WTC11 (cell line): ENCODE results near the gene MSLN. TPM values are rescaled to one million over a fixed set of nuclear protein-coding genes. Genes with fewer than 3 reads are reported as not detected.
A peak's percentile ranks its signal among the peaks of the same experiment; 100 is the strongest.

Source experiments
- ATAC-seq: fragments of 200-7000 bp; cut with Tn5 transposase; 2 replicates; pipeline ENCODE4 v1.10.0; 2021; ENCODE audit warnings: mild to moderate bottlenecking, moderate library complexity
- CTCF ChIA-PET: fragments of 300-600 bp; sonication (Branson Sonifier 250); formaldehyde crosslinking; loops from one replicate; lab custom pipeline; 2021; ENCODE audit warnings: antibody characterized with exemption; lab: Charles Lee
- POLR2A ChIA-PET: fragments of 350-600 bp; sonication (Branson Sonifier 250); formaldehyde crosslinking; loops from one replicate; lab custom pipeline; 2021; ENCODE audit warnings: antibody characterized with exemption; lab: Charles Lee
- DNase-seq: peaks from one replicate; pipeline ENCODE4 v3.0.0; 2021; ENCODE audit warnings: low spot score
- H3K27ac Mint-ChIP-seq: 2 replicates; pipeline ENCODE4 v1.8.0; 2021; ENCODE audit warnings: mixed read lengths
- H3K27me3 Mint-ChIP-seq: 2 replicates; pipeline ENCODE4 v1.8.0; 2021; ENCODE audit warnings: low read depth, mild to moderate bottlenecking, moderate library complexity, mixed read lengths
- H3K36me3 Mint-ChIP-seq: 2 replicates; pipeline ENCODE4 v1.8.0; 2021; ENCODE audit warnings: mixed read lengths
- H3K4me1 Mint-ChIP-seq: 2 replicates; pipeline ENCODE4 v1.8.0; 2022; ENCODE audit warnings: mixed read lengths
- H3K4me3 Mint-ChIP-seq: 2 replicates; pipeline ENCODE4 v1.8.0; 2021; ENCODE audit warnings: mild to moderate bottlenecking, moderate library complexity, mixed read lengths
- H3K9me3 Mint-ChIP-seq: 2 replicates; pipeline ENCODE4 v1.8.0; 2021; ENCODE audit warnings: mixed read lengths
- EMX1 ChIP-seq: fragments of 250-450 bp; sonication (Bioruptor Pico); IDR thresholded peaks from 2 replicates; pipeline ENCODE4 v1.8.0; 2021; ENCODE audit warnings: mild to moderate bottlenecking
- ESRRA ChIP-seq: sonication (generic); formaldehyde crosslinking; IDR thresholded peaks from 2 replicates; pipeline ENCODE4 v1.8.1; 2022; ENCODE audit warnings: mild to moderate bottlenecking, missing genetic modification reagents, borderline replicate concordance
- GRHL2 ChIP-seq: fragments of 250-450 bp; sonication (Bioruptor Pico); IDR thresholded peaks from 2 replicates; pipeline ENCODE4 v1.8.0; 2022; ENCODE audit warnings: mild to moderate bottlenecking, moderate library complexity; ENCODE audit not compliant: insufficient replicate concordance, severe bottlenecking
- JAZF1 ChIP-seq: fragments of 250-450 bp; sonication (Bioruptor Pico); IDR thresholded peaks from 2 replicates; pipeline ENCODE4 v1.9.0; 2021; ENCODE audit warnings: moderate library complexity, mild to moderate bottlenecking, inconsistent platforms
- JUN ChIP-seq: sonication (generic); formaldehyde crosslinking; IDR thresholded peaks from 2 replicates; pipeline ENCODE4 v1.8.0; 2023; ENCODE audit warnings: mild to moderate bottlenecking, missing genetic modification reagents
- KAT7 ChIP-seq: sonication (generic); formaldehyde crosslinking; IDR thresholded peaks from 2 replicates; pipeline ENCODE4 v1.8.1; 2023; ENCODE audit warnings: missing genetic modification reagents, mild to moderate bottlenecking, borderline replicate concordance
- NR2C2 ChIP-seq: sonication (generic); formaldehyde crosslinking; IDR thresholded peaks from 2 replicates; pipeline ENCODE4 v1.8.0; 2022; ENCODE audit warnings: mild to moderate bottlenecking, missing genetic modification reagents
- RORB ChIP-seq: fragments of 250-450 bp; sonication (Bioruptor Pico); IDR thresholded peaks from 2 replicates; pipeline ENCODE4 v1.9.0; 2021; ENCODE audit warnings: mild to moderate bottlenecking
- SOX15 ChIP-seq: fragments of 250-450 bp; sonication (Bioruptor Pico); IDR thresholded peaks from 2 replicates; pipeline ENCODE4 v1.9.0; 2021; ENCODE audit warnings: mild to moderate bottlenecking
- ZBTB21 ChIP-seq: sonication (generic); formaldehyde crosslinking; IDR thresholded peaks from 2 replicates; pipeline ENCODE4 v1.8.1; 2023; ENCODE audit warnings: mild to moderate bottlenecking, missing genetic modification reagents, borderline replicate concordance
- ZNF121 ChIP-seq: sonication (generic); formaldehyde crosslinking; IDR thresholded peaks from 2 replicates; pipeline ENCODE4 v1.8.0; 2023; ENCODE audit warnings: missing genetic modification reagents
- ZNF396 ChIP-seq: fragments of 250-450 bp; sonication (Bioruptor Pico); IDR thresholded peaks from 2 replicates; pipeline ENCODE4 v1.8.0; 2021; ENCODE audit warnings: mild to moderate bottlenecking, moderate library complexity, borderline replicate concordance
- total RNA-seq: library from RNA; stranded (reverse); gene quantifications from 3 replicates; pipeline ENCODE4 v1.2.3, GENCODE V29; 2021
- TF ChIP-seq, protein P1 (sequence below): sonication (generic); formaldehyde crosslinking; IDR thresholded peaks from 2 replicates; pipeline ENCODE4 v1.8.0; 2023; ENCODE audit warnings: missing genetic modification reagents
- TF ChIP-seq, protein P2 (sequence below): sonication (generic); formaldehyde crosslinking; conservative IDR thresholded peaks from 2 replicates; pipeline ENCODE4 v1.8.1; 2022; ENCODE audit warnings: mild to moderate bottlenecking, missing genetic modification reagents
- TF ChIP-seq, protein P3 (sequence below): fragments of 200-600 bp; IDR thresholded peaks from 2 replicates; pipeline ENCODE4 v1.8.0; 2022; ENCODE audit warnings: antibody characterized with exemption
- TF ChIP-seq, protein P4 (sequence below): sonication (generic); formaldehyde crosslinking; IDR thresholded peaks from 2 replicates; pipeline ENCODE4 v1.8.0; 2022; ENCODE audit warnings: mild to moderate bottlenecking, missing genetic modification reagents
- TF ChIP-seq, protein P5 (sequence below): fragments of 250-450 bp; sonication (Bioruptor Pico); IDR thresholded peaks from 2 replicates; pipeline ENCODE4 v2.1.2; 2022; ENCODE audit warnings: mild to moderate bottlenecking, moderate library complexity
- TF ChIP-seq, protein P6 (sequence below): sonication (generic); formaldehyde crosslinking; IDR thresholded peaks from 2 replicates; pipeline ENCODE4 v1.8.0; 2022; ENCODE audit warnings: mild to moderate bottlenecking, missing genetic modification reagents

The MSLN gene
- total RNA-seq, 1 experiment from 2014 or later: 0.20 TPM

DNA sequence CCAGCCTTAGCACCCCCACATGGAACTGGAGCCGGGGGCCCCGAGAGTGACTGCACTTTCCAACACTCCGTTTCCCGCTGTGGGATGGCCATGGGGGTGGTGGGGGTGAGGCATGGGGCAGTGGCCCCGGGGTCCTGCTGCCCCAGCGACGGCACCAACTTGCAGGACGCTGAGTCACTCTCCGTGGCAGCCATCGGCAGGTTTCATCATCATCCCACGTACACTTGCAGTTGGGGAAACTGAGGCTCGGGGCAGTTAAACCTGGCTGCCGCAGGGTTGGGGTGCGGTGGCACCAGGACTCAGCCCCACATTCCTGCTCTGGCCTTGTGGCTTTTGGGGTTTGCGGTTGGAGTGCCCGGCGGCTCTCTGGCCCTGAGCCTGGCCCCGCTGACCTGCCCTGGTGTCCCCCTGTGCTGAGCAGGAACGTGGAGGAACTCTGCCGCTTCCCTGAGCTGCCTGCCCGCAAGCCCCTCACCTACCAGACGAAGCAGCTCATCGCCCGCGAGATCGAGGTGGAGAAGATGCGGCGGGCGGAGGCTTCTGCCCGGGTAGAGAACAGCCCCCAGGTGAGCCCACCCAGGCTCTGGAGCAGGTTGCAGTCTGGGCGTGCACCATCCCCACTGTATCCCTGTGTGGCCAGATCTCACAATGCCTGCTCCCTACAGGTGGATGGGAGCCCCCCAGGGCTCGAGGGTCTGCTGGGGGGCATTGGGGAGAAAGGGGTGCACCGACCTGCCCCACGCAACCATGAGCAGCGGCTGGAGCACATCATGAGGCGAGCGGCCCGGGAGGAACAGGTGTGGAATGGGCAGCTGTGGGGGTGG is 36.0 kb downstream of the MSLN start:
- Mint-ChIP-seq H3K36me3 (peaks cover 14% of the 10 kb centered on the region), H3K27me3 (peaks cover 6% of the 10 kb centered on the region), H3K27ac (no peak overlapping the region), H3K9me3 (no peaks in the 10 kb centered on the region), H3K4me1 (no peaks in the 10 kb centered on the region), H3K4me3 (no peak overlapping the region)
- no peak for TF ChIP-seq NR2C2
- no peak for TF ChIP-seq JAZF1 (CRISPR knock-in tag)
- TF ChIP-seq RORB (CRISPR knock-in tag): no peak
- no peak for TF ChIP-seq EMX1
- TF ChIP-seq ESRRA (CRISPR knock-in tag): no peak
- TF ChIP-seq, protein P1, sequence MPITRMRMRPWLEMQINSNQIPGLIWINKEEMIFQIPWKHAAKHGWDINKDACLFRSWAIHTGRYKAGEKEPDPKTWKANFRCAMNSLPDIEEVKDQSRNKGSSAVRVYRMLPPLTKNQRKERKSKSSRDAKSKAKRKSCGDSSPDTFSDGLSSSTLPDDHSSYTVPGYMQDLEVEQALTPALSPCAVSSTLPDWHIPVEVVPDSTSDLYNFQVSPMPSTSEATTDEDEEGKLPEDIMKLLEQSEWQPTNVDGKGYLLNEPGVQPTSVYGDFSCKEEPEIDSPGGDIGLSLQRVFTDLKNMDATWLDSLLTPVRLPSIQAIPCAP (CRISPR knock-in tag): no peak
- no peak for TF ChIP-seq KAT7 (CRISPR knock-in tag)
- no peak for TF ChIP-seq ZNF121 (CRISPR knock-in tag)
- TF ChIP-seq, protein P2, sequence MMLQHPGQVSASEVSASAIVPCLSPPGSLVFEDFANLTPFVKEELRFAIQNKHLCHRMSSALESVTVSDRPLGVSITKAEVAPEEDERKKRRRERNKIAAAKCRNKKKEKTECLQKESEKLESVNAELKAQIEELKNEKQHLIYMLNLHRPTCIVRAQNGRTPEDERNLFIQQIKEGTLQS (CRISPR knock-in tag): no peak
- no peak for TF ChIP-seq ZNF396
- ChIA-PET CTCF (interaction anchor here (1.1 to 1.6 kb wide), 2 partner anchors 12 to 84 kb away, joined by 3 read pairs; no protein-coding TSS in a partner anchor), POLR2A (interaction anchor here (1.3 kb wide), 1 partner anchor 8 kb away, joined by 3 read pairs; the partner anchor contains the start of genes CHTF18 and RPUSD1)
- ATAC-seq (no peak), DNase-seq (no peak)

DNA sequence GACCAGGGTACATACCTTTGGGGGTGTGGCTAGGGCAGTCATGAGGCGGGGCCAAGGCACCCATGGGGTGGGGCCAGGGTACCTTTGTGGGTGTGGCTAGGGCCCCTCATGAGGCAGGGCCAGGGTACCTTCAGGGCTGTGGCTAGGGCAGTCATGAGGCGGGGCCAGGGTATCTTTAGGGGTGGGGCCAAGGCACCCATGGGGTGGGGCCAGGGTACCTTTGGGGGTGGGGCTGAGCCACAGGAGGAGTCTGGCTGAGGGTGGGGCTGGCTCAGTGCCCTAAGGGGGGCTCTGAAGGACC is 36.5 kb downstream of the MSLN start:
- H3K36me3 Mint-ChIP-seq: peaks cover 10% of the 10 kb centered on the region
- CTCF ChIA-PET: no interaction called here
- H3K27ac Mint-ChIP-seq: no peak overlapping the region
- no peaks in the 10 kb centered on the region for H3K9me3 Mint-ChIP-seq
- H3K4me1 Mint-ChIP-seq: no peaks in the 10 kb centered on the region
- POLR2A ChIA-PET: interaction anchor here (1.3 kb wide), 1 partner anchor 9 kb away, joined by 3 read pairs; the partner anchor contains the start of genes CHTF18 and RPUSD1
- peak; percentile 75 for ATAC-seq
- no peak overlapping the region for H3K4me3 Mint-ChIP-seq
- peaks cover 12% of the 10 kb centered on the region for H3K27me3 Mint-ChIP-seq
- peak; percentile 74 for DNase-seq
- TF ChIP-seq ZBTB21 (CRISPR knock-in tag): no peak
- TF ChIP-seq, all 79 proteins: peak for 0

DNA sequence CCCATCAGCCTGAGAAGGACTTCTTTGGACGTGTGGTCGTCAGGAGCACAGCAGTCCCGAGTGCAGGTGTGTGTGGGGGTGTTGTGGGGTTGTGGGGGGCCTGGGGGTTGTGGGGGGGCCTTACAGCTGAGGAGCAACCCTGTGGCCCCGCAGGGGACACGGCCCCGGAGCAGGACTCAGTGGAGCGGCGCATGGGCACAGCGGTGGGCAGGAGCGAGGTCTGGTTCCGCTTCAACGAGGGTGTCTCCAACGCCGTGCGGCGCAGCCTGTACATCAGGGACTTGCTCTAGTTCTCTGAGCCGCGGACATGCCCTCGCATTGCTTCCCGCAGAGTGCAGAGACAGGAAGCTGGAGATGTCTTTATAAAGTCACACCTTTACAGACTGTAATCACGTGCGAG is 37.2 kb downstream of the MSLN start:
- Mint-ChIP-seq H3K4me1 (no peaks in the 10 kb centered on the region), H3K9me3 (no peaks in the 10 kb centered on the region), H3K27ac (no peak overlapping the region), H3K27me3 (peaks cover 18% of the 10 kb centered on the region), H3K36me3 (peaks cover 10% of the 10 kb centered on the region)
- POLR2A ChIA-PET: interaction anchor here (1.3 kb wide), 1 partner anchor 9 kb away, joined by 3 read pairs; the partner anchor contains the start of genes CHTF18 and RPUSD1
- no peak for DNase-seq
- CTCF ChIA-PET: no interaction called here
- ATAC-seq: no peak
- TF ChIP-seq JUN (CRISPR knock-in tag) (no peak), SOX15 (CRISPR knock-in tag) (no peak)
- TF ChIP-seq, protein P3, sequence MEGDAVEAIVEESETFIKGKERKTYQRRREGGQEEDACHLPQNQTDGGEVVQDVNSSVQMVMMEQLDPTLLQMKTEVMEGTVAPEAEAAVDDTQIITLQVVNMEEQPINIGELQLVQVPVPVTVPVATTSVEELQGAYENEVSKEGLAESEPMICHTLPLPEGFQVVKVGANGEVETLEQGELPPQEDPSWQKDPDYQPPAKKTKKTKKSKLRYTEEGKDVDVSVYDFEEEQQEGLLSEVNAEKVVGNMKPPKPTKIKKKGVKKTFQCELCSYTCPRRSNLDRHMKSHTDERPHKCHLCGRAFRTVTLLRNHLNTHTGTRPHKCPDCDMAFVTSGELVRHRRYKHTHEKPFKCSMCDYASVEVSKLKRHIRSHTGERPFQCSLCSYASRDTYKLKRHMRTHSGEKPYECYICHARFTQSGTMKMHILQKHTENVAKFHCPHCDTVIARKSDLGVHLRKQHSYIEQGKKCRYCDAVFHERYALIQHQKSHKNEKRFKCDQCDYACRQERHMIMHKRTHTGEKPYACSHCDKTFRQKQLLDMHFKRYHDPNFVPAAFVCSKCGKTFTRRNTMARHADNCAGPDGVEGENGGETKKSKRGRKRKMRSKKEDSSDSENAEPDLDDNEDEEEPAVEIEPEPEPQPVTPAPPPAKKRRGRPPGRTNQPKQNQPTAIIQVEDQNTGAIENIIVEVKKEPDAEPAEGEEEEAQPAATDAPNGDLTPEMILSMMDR: no peak
- TF ChIP-seq, all 79 proteins: peak for 0
- H3K4me3 Mint-ChIP-seq: no peak overlapping the region

DNA sequence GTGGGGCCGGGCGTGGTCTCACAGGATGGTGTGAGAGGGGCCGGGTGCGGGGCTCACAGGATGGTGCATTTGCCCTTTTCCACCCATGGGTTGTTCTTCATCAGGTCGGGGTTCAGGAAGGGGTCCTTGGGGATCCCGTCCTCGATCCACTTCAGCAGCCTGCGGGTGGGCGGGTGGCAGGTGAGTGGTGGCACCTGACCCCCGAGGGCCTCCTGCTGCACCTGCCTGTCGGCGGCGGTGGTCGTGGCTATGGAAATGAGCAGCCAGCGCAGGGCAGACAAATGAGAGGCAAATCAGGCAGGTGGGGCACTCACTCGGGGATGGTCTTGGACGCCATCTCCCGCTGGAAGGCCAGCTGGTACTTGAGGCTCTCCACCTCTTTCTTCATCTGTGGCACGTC is 38.1 kb downstream of the MSLN start:
- DNase-seq (no peak), ATAC-seq (no peak)
- Mint-ChIP-seq H3K36me3 (peaks cover 10% of the 10 kb centered on the region), H3K27me3 (peaks cover 27% of the 10 kb centered on the region), H3K9me3 (no peaks in the 10 kb centered on the region), H3K4me3 (no peak overlapping the region), H3K27ac (no peak overlapping the region), H3K4me1 (no peaks in the 10 kb centered on the region)
- POLR2A ChIA-PET: interaction anchor here (1.0 kb wide), 1 partner anchor 14 kb away, joined by 3 read pairs; no protein-coding TSS in a partner anchor
- CTCF ChIA-PET: interaction anchor here (3.6 kb wide), 1 partner anchor 13 kb away, joined by 17 read pairs; no protein-coding TSS in a partner anchor
- TF ChIP-seq, protein P4, sequence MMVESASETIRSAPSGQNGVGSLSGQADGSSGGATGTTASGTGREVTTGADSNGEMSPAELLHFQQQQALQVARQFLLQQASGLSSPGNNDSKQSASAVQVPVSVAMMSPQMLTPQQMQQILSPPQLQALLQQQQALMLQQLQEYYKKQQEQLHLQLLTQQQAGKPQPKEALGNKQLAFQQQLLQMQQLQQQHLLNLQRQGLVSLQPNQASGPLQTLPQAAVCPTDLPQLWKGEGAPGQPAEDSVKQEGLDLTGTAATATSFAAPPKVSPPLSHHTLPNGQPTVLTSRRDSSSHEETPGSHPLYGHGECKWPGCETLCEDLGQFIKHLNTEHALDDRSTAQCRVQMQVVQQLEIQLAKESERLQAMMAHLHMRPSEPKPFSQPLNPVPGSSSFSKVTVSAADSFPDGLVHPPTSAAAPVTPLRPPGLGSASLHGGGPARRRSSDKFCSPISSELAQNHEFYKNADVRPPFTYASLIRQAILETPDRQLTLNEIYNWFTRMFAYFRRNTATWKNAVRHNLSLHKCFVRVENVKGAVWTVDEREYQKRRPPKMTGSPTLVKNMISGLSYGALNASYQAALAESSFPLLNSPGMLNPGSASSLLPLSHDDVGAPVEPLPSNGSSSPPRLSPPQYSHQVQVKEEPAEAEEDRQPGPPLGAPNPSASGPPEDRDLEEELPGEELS: no peak
- TF ChIP-seq, protein P5, sequence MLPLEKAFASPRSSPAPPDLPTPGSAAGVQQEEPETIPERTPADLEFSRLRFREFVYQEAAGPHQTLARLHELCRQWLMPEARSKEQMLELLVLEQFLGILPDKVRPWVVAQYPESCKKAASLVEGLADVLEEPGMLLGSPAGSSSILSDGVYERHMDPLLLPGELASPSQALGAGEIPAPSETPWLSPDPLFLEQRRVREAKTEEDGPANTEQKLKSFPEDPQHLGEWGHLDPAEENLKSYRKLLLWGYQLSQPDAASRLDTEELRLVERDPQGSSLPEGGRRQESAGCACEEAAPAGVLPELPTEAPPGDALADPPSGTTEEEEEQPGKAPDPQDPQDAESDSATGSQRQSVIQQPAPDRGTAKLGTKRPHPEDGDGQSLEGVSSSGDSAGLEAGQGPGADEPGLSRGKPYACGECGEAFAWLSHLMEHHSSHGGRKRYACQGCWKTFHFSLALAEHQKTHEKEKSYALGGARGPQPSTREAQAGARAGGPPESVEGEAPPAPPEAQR (CRISPR knock-in tag): no peak
- no peak for TF ChIP-seq NR2C2
- TF ChIP-seq, protein P6, sequence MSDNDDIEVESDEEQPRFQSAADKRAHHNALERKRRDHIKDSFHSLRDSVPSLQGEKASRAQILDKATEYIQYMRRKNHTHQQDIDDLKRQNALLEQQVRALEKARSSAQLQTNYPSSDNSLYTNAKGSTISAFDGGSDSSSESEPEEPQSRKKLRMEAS (CRISPR knock-in tag): no peak
- TF ChIP-seq GRHL2: no peak
